Measurements from ENCODE around the gene ITFG1. TPM values are rescaled to one million over a fixed set of nuclear protein-coding genes. Genes with fewer than 3 reads are reported as not detected.
"Not testable (repeated sequence)": the region's sequence is repeated elsewhere in the genome, so short reads cannot be mapped to it uniquely, and the experiment has no call there.

Gene ITFG1
- total RNA-seq, 1 experiment from 2014 or later = 18.0 TPM

DNA sequence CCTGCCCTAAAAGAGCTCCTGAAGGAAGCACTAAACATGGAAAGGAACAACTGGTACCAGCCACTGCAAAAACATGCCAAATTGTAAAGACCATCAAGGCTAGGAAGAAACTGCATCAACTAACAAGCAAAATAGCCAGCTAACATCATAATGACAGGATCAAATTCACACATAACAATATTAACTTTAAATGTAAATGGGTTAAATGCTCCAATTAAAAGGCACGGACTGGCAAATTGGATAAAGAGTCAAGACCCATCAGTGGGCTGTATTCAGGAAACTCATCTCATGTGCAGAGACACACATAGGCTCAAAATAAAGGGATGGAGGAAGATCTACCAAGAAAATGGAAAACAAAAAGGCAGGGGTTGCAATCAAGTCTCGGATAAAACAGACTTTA lies 136.6 kb downstream of the ITFG1 start:
- not testable (repeated sequence) for H3K14ac ChIP-seq (ENCODE audit: insufficient read depth, low read length); H3K4me2 ChIP-seq (ENCODE audit: insufficient read depth, insufficient read length, low read length); H3K23ac ChIP-seq (ENCODE audit: insufficient read length, low read depth, low read length); DNase-seq; H3K9ac ChIP-seq (ENCODE audit: extremely low read depth, insufficient read length, low read length); H3K9me3 Mint-ChIP-seq; H4K8ac ChIP-seq (replicated peaks; ENCODE audit: insufficient read length, low read depth, low read length); H4K20me1 ChIP-seq (ENCODE audit: control insufficient read depth, insufficient read depth, insufficient read length); H3K4me3 Mint-ChIP-seq; H4K91ac ChIP-seq (ENCODE audit: insufficient read length, low read depth, low read length); H3K18ac ChIP-seq (ENCODE audit: insufficient read length, low read depth, low read length); H3K56ac ChIP-seq (ENCODE audit: insufficient read length, low read depth, low read length); H3K4me1 Mint-ChIP-seq; H4K5ac ChIP-seq (ENCODE audit: insufficient read length, low read depth, low read length); H3K79me1 ChIP-seq (ENCODE audit: insufficient read depth, low read depth, low read length, poor library complexity, severe bottlenecking); H2BK12ac ChIP-seq (ENCODE audit: insufficient read length, low read depth, low read length); H2BK20ac ChIP-seq (ENCODE audit: low read depth, low read length, poor library complexity, severe bottlenecking); H2BK5ac ChIP-seq (ENCODE audit: insufficient read length, low read length); H3K4me1 ChIP-seq (ENCODE audit: insufficient read depth, low read length); H3K23me2 ChIP-seq (ENCODE audit: insufficient read length, low read depth, low read length, poor library complexity, severe bottlenecking); H3K27me3 ChIP-seq (ENCODE audit: insufficient read depth, low read length); H2AK5ac ChIP-seq (ENCODE audit: insufficient read length, low read length); H3K4ac ChIP-seq (ENCODE audit: low read depth, low read length); H3K27me3 Mint-ChIP-seq (ENCODE audit: low read depth); H3K9me3 ChIP-seq (ENCODE audit: control insufficient read depth, low read depth, low read length); H3K79me2 ChIP-seq (ENCODE audit: insufficient read depth, low read length); H3K36me3 Mint-ChIP-seq (ENCODE audit: insufficient read depth in 1 of 3, low read depth in 3 of 3); H2BK15ac ChIP-seq (ENCODE audit: low read depth, low read length); H2AFZ ChIP-seq (ENCODE audit: low read length); H3K27ac Mint-ChIP-seq; H3K27ac ChIP-seq (ENCODE audit: insufficient read length, low read depth, low read length); H3T11ph ChIP-seq (ENCODE audit: low read length); H2BK120ac ChIP-seq (ENCODE audit: low read depth, low read length, poor library complexity, severe bottlenecking)
- no CpG with 5 or more reads among the region's 2 CpGs for WGBS (ENCODE audit: extremely low coverage, insufficient read length, low lambda C conversion rate)
